ENCODE measurements around the gene NXPH3.

DNA sequence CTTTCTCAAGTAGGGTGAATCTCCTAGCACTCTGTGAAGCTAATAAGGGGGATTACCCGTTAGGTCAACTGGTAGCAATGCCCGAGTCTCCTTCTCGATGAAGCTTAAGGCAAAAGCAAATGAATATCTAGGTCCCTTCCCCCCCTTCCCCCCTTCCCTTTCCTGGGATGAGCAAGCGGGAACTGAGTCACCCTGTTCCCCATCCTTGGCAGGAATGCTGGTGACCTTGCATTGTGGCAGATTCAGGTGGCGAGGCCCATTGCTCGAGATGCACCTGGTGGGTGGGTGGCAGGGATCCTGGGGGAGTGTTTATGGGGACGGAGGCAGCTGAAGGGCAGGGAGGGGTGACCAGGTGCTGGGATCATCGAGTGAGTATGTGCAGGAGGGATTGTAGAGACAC is 7.1 kb downstream of the NXPH3 start:
- no peak for TF ChIP-seq EP300 (IDR thresholded peaks at IDR 0.05; ENCODE audit: low read length)
- no peak for TF ChIP-seq CTCF (IDR thresholded peaks at IDR 0.05 in 2 of 3, conservative IDR thresholded peaks at IDR 0.05 in 1 of 3; ENCODE audit: insufficient read depth in 2 of 3, low read depth in 1 of 3, low read length in 3 of 3)
- TF ChIP-seq POU5F1 (IDR thresholded peaks at IDR 0.05; ENCODE audit: borderline replicate concordance, low read depth, low read length, partially characterized antibody), result no peak
- no peak for TF ChIP-seq ELF4 (CRISPR knock-in tag; IDR thresholded peaks at IDR 0.05)
- TF ChIP-seq TAF7 (tag; IDR thresholded peaks at IDR 0.05), result no peak
- TF ChIP-seq PHTF2 (CRISPR knock-in tag; IDR thresholded peaks at IDR 0.05), result no peak
- TF ChIP-seq CBX5 (IDR thresholded peaks at IDR 0.05; ENCODE audit: borderline replicate concordance, low read depth), result no peak
- no peak for TF ChIP-seq SIN3A (IDR thresholded peaks at IDR 0.05; ENCODE audit: borderline replicate concordance in 2 of 2, control insufficient read depth in 1 of 2, low read depth in 2 of 2, low read length in 2 of 2)
- no peak for TF ChIP-seq GATA2 (CRISPR knock-in tag; IDR thresholded peaks at IDR 0.05)

Data from K562 (cell line).